Measurements from ENCODE around the gene IPPK.
"Not testable (repeated sequence)": the region's sequence is repeated elsewhere in the genome, so short reads cannot be mapped to it uniquely, and the experiment has no call there.

IPPK gene

DNA sequence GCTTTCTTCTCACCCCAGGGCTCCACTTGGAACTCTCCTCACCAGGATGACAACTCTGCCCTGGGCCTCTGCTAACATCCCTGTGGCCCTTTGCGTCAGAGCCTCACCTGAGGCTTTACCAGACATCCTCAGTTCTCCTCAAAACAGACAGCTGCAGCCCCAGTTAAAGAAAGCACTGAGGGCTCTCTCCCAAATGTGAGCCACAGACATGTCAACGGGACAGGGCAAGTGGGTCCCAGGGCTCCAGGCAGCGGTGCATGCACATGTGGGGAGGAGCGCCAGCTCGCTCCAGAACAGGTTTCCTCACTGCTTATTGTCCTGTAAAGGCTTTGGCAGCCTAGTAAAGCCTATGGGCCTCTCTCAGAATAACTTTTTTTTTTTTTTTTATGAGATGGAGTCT lies 37.3 kb downstream of the IPPK start:
- H3K36me3 ChIP-seq (ENCODE audit: insufficient read depth, low read length), result peaks cover 17% of the 10 kb centered on the region
- H3K9ac ChIP-seq (ENCODE audit: low read depth, low read length), result no peak overlapping the region
- H3K9me3 ChIP-seq (ENCODE audit: control insufficient read depth, insufficient read depth, low read length), result no peaks in the 10 kb centered on the region

DNA sequence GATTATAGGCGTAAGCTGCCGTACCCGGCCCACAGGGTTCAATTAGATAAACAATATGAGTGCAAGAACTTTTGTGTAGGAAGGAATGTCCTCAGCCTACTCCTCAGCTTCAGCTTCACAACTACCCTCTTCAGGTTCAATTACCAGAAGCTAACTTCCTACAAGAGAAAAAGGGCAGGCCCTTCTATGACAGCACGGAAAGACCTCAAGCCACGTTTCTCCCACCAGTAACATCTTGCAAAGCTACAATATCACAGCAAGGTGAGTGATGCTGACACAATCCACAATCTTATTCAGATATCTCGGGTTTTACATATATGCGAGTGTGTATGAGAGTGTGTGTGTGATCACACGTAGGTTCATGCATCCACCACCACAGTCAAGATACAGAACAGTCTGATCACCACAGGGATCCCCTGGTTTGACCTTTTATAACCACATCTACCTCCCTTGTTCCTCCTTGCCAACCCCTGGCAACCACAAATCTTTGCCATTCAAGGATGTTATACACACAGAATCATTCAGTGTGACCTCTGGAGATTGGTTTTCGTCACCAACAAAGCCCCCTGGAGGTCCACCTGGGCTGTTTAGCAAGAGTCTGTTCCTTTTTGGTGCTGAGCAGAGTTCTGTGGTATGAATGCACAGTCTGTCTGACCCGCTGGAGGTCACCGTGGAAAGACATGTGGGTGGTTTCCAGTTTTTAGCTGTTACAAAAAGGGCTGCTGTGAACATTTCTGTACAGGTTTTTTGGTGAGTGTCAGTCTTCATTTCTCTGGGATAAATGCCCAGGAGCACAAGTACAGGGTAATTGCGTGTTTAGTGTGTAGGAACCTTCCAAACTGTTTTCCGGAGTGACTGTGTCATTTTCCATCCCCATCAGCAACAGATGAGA lies 38.2 kb downstream of the IPPK start:
- no peaks in the 10 kb centered on the region for H3K4me1 ChIP-seq (ENCODE audit: insufficient read depth, low read length)
- no peak overlapping the region for H3K9ac ChIP-seq (ENCODE audit: low read depth, low read length)
- peaks cover 14% of the 10 kb centered on the region for H3K36me3 ChIP-seq (ENCODE audit: insufficient read depth, low read length)

More for the DNA sequence above, 37.3 kb downstream of the IPPK start:
- no peaks in the 10 kb centered on the region for H3K4me1 ChIP-seq (ENCODE audit: insufficient read depth, low read length)

DNA sequence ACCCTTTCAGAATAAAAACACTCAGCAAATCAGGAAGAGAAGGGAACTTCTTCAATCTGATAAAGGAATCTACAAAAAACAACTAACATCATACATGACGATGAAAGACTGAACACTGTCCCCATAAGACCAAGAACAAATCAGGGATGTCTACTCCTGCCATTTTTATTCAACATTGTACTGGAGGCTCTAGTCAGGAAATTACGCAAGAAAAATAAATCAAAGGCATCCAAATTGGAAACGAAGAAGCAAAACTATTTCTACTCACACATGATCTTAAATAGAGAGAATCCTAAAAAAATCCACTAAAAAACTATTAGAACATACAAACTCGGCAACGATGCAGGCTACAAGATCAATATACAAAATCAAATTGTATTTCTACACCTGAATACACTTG lies 42.3 kb downstream of the IPPK start:
- H3K36me3 ChIP-seq (ENCODE audit: insufficient read depth, low read length), result peaks cover 4% of the 10 kb centered on the region; the same call in 1 of the 2 replicates
- no peak overlapping the region for H3K9ac ChIP-seq (ENCODE audit: low read depth, low read length)
- H3K9me3 ChIP-seq (ENCODE audit: control insufficient read depth, insufficient read depth, low read length), result no peaks in the 10 kb centered on the region; the same call in 1 of the 2 replicates
- no peaks in the 10 kb centered on the region for H3K4me1 ChIP-seq (ENCODE audit: insufficient read depth, low read length)

More for the DNA sequence above, 38.2 kb downstream of the IPPK start:
- no peaks in the 10 kb centered on the region; the same call in 1 of the 2 replicates for H3K9me3 ChIP-seq (ENCODE audit: control insufficient read depth, insufficient read depth, low read length)

DNA sequence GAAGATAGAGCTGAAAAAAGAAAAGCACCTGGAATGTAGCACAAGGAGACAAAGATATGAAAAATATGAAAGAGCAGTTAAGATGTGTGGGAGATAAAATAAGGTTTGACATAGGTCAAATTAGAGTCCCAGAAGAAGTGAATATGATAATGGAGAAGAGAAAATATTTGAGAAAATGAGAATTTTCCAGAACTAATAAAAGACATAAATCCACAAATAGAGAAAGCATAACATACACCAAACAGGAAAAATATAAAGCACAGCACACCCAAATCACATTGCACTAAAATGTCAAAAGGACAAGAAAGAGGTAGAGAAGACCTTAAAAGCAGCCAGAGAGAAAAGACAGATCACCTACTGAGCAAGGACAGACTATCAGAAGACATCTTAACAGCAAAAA lies 43.4 kb downstream of the IPPK start:
- H3K4me1 ChIP-seq (ENCODE audit: insufficient read depth, low read length), result no peaks in the 10 kb centered on the region
- no peak overlapping the region for H3K9ac ChIP-seq (ENCODE audit: low read depth, low read length)
- H3K36me3 ChIP-seq (ENCODE audit: insufficient read depth, low read length), result no peaks in the 10 kb centered on the region
- H3K9me3 ChIP-seq (ENCODE audit: control insufficient read depth, insufficient read depth, low read length), result no peaks in the 10 kb centered on the region; the same call in 1 of the 2 replicates

DNA sequence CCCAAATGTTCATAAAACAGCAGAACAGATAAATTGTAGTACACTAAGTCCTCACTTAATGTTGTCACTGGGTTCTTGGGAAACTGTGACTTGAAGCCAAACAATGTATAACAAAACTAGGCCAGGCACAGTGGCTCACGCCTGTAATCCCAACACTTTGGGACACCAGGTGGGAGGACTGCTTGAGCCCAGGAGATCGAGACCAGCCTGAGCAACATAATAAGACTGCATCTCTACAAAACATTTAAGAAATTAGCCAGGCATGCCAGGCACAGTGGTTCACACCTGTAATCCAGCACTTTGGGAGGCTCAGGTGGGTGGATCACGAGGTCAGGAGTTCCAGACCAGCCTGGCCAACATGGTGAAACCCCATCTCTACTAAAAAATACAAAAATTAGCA lies 46.0 kb downstream of the IPPK start:
- not testable (repeated sequence) for H3K9ac ChIP-seq (ENCODE audit: low read depth, low read length); H3K4me1 ChIP-seq (ENCODE audit: insufficient read depth, low read length); H3K9me3 ChIP-seq (ENCODE audit: control insufficient read depth, insufficient read depth, low read length); H3K36me3 ChIP-seq (ENCODE audit: insufficient read depth, low read length)

DNA sequence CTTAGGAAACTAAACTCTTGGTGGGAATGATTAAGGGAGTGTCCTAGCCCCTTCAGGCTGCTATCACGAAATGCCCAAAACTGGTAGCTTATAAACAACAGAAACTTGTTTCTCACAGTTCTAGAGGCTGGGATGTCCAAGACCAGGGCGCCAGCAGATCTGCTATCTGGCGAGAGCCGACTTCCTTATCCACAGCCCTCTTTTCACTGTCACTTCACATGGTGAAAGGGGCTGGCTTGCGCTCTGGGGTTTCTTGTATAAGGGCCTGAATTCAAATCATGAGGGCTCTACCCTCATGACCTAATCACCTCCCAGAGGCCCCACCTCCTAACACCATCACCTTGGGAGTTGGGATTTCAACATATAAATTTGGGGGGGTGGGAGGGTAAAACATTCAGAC lies 49.1 kb downstream of the IPPK start:
- Histone ChIP-seq H3K4me1 (ENCODE audit: insufficient read depth, low read length) (no peaks in the 10 kb centered on the region), H3K9me3 (ENCODE audit: control insufficient read depth, insufficient read depth, low read length) (no peaks in the 10 kb centered on the region), H3K36me3 (ENCODE audit: insufficient read depth, low read length) (no peaks in the 10 kb centered on the region), H3K9ac (ENCODE audit: low read depth, low read length) (no peak overlapping the region)

DNA sequence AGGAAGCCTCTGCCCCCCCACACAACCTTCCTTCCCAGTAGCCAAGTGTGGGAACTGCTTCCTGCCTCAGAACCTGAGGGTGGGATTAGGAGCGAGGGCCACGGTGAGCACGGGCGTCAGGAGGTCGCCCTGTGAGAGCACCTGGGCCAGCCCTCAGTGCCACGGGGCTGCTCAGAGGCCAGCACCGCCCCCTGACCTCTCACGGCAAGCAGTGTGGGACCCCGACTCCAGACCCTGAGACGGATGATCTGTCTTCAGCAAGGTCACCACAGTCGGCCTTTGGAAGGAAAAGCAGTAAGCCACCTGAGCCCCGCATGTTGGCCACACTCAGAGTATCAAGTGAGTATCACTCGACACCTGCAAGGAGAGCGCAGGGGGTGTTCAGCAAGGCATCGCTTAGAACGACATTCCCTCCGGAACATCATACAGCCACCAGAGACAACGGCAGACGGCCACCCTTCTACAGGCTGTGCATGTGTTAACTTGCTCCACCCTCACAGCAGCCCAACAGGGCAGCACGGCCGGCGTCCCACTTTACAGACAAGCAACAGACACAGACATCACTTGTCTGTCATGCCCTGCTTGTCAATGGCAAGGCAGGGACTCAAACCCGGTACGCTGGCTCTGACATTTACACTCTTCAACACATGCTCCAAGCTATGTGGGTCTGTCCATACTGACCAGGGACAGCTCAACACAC lies 50.2 kb downstream of the IPPK start:
- H3K9ac ChIP-seq (ENCODE audit: low read depth, low read length), result no peak overlapping the region
- no peaks in the 10 kb centered on the region; the same call in 1 of the 2 replicates for H3K36me3 ChIP-seq (ENCODE audit: insufficient read depth, low read length)
- H3K9me3 ChIP-seq (ENCODE audit: control insufficient read depth, insufficient read depth, low read length), result no peaks in the 10 kb centered on the region
- H3K4me1 ChIP-seq (ENCODE audit: insufficient read depth, low read length), result no peaks in the 10 kb centered on the region

DNA sequence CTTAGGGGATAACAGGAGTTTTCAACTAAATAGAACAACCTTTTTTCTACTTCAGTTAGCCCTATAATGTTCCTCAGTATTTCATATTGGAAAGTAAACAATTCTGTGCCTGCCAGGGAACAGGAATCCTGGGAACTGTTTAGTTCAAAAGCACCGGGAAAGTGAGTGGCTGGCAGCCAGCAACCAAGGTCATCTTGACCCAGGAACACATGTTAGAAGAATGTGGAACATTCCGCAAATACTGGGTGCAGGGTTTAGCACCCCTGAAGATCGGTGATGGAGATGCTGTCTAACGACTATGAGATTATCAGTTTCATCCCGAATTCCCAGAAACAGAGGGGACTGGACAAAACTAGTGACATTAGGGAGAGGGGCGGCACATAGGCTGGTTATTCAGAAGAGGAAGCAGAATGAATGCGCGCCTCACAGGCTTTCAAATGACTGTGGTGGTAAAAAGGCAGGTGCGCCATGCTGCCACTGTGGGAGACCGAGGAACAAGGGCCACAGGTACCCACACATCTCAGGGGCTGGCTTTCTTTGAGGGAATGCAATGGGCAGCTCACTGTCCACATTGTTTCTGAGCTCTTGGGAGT lies 51.2 kb downstream of the IPPK start:
- Histone ChIP-seq H3K9ac (ENCODE audit: low read depth, low read length) (no peak overlapping the region), H3K9me3 (ENCODE audit: control insufficient read depth, insufficient read depth, low read length) (no peaks in the 10 kb centered on the region), H3K4me1 (ENCODE audit: insufficient read depth, low read length) (no peaks in the 10 kb centered on the region), H3K36me3 (ENCODE audit: insufficient read depth, low read length) (no peaks in the 10 kb centered on the region; the same call in 1 of the 2 replicates)

DNA sequence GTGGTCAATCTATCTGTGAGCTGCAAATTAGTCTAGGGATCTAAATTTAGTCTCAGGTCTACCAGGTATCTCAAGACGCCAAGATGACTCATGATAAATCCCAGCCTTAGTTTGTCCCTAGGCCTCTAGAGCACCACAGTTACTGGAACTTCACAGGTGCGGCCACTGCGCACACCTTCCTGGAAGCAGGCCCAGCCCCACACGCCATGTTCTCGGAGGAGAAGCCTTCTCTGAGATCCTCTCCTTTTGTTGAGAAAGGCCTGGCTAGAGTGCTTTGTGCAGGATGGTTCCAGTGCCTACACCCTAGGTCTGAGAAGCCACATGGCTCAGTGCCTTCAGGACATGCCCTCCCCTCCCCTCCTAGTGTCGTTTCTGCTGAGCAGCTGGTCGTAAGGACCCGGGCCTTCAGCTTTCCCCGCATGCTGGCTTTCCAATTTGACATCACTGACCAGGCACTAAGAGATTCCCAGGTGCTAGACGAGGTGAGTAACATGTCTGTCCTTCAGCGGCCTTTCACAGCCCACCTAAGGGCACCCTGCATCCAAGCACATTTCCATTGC lies 51.9 kb downstream of the IPPK start:
- Histone ChIP-seq H3K9ac (ENCODE audit: low read depth, low read length) (no peak overlapping the region), H3K36me3 (ENCODE audit: insufficient read depth, low read length) (no peaks in the 10 kb centered on the region; the same call in none of the 2 replicates), H3K4me1 (ENCODE audit: insufficient read depth, low read length) (no peaks in the 10 kb centered on the region), H3K9me3 (ENCODE audit: control insufficient read depth, insufficient read depth, low read length) (no peaks in the 10 kb centered on the region)

DNA sequence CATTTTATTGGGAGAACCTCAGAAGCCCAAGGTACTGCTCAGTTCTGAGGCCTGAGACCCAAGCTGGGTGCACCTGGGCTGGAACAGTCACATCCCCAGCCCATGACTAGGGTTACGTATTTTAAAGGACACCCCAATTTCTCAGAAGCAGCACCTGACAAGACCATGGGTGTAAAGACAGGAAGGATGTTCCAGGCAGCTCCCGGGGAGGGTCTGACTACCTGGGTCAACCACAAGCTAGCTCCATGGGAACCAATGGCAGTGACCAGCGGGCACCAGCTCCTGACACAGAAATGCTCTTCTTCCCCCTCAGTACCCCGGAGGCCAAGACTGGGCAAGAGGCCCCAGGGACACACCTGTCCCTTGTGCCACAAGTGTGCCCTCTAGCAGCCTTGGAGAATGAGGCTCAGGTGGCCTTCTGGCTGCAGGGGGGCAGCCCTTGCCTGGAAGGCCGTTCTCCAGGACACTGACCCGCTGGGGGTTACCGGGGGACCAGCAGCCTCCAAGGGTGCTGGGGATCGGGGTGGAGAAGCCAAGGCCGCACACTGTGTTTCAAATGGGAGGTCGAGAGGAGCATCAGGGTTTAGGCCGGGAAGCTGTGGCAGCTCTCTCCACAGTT lies 52.6 kb downstream of the IPPK start:
- Histone ChIP-seq H3K4me1 (ENCODE audit: insufficient read depth, low read length) (no peaks in the 10 kb centered on the region), H3K9me3 (ENCODE audit: control insufficient read depth, insufficient read depth, low read length) (no peaks in the 10 kb centered on the region), H3K36me3 (ENCODE audit: insufficient read depth, low read length) (no peaks in the 10 kb centered on the region; the same call in none of the 2 replicates), H3K9ac (ENCODE audit: low read depth, low read length) (no peak overlapping the region)

DNA sequence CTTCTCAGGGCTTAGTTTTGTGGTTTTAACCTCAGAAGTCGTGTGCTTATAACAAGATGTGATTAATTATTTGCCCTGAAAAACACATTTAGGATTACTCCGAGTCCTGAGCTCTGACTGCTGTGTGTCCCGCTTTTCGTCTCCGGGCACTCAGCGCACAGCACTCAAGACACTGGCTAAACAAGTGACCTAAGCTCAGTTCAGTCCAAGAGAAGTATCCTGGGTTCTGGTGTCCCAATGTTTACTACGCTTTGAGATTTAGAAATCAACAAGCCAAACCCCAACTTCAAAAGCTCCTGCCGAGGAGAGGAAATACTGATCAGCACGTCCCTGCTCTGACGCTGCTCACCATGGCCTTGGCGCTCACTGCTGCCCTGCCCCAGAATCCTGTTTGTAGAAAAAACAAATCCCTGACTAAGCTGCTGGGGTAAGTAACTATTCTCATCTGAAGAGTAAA lies 53.2 kb downstream of the IPPK start:
- Histone ChIP-seq H3K9ac (ENCODE audit: low read depth, low read length) (no peak overlapping the region), H3K4me1 (ENCODE audit: insufficient read depth, low read length) (no peaks in the 10 kb centered on the region), H3K9me3 (ENCODE audit: control insufficient read depth, insufficient read depth, low read length) (no peaks in the 10 kb centered on the region), H3K36me3 (ENCODE audit: insufficient read depth, low read length) (no peaks in the 10 kb centered on the region; the same call in none of the 2 replicates)

DNA sequence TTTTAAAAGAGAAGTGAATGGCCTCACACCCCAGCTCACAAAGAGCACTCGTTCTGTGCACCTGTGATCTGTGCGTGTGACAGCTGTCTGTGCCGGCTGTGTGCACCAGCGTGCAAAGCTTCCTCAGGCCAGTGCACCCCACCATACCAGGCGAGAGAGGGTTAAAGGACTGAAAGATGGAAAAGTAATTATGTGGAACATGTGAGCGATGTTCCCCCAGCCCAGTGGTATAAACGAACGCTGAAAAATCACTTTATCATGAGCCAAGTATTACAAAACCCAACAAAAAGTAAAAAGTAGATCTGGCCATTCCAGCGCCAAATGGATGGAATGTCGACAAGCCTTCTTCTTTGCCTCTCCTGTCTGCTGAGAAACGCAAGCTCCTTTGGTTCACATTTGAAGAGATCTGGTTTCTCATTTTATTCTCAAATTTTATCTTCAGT lies 53.7 kb downstream of the IPPK start:
- H3K36me3 ChIP-seq (ENCODE audit: insufficient read depth, low read length), result no peaks in the 10 kb centered on the region; the same call in none of the 2 replicates

DNA sequence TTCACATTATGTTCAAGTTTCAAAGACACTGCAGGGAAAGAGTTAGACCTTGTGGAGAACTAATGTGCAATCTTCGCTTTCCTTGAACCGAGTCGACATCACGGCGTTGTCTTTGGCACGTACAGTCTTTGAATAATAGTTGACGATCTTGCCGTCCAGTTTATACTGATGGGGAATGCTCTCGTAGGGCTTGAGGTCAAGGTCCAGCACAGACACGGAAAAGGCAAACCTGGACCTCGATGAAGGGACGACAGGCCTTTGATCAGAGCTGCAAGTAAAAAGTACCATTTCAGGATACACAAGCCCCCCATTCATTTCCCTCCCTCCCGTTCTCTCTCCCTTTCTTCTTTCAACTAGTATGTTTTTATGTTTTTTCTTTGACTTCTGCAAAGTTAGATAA lies 54.1 kb downstream of the IPPK start:
- Histone ChIP-seq H3K4me1 (ENCODE audit: insufficient read depth, low read length) (no peaks in the 10 kb centered on the region), H3K9ac (ENCODE audit: low read depth, low read length) (no peak overlapping the region), H3K9me3 (ENCODE audit: control insufficient read depth, insufficient read depth, low read length) (no peaks in the 10 kb centered on the region), H3K36me3 (ENCODE audit: insufficient read depth, low read length) (no peaks in the 10 kb centered on the region; the same call in none of the 2 replicates)

More for the DNA sequence above, 53.7 kb downstream of the IPPK start:
- Histone ChIP-seq H3K9me3 (ENCODE audit: control insufficient read depth, insufficient read depth, low read length) (no peaks in the 10 kb centered on the region), H3K9ac (ENCODE audit: low read depth, low read length) (no peak overlapping the region), H3K4me1 (ENCODE audit: insufficient read depth, low read length) (no peaks in the 10 kb centered on the region)

Data from ES-I3 (cell line).